GM18907 (cell line): ENCODE measurements around the gene MTUS2.

Experiments used
- ATAC-seq: cut with Tn5 transposase; IDR thresholded peaks from one replicate; pipeline ENCODE4 v1.9.1; 2021; ENCODE audit warnings: mild to moderate bottlenecking, moderate library complexity; ENCODE audit not compliant: unreplicated experiment

MTUS2 gene

GRCh38 chr13:29536853-29537252 lies 716.7 kb downstream of the MTUS2 start:
- no peak for ATAC-seq

GRCh38 chr13:29537736-29538651 lies 717.9 kb downstream of the MTUS2 start:
- ATAC-seq: no peak

GRCh38 chr13:29538652-29539040 lies 718.5 kb downstream of the MTUS2 start:
- no peak for ATAC-seq

DNA sequence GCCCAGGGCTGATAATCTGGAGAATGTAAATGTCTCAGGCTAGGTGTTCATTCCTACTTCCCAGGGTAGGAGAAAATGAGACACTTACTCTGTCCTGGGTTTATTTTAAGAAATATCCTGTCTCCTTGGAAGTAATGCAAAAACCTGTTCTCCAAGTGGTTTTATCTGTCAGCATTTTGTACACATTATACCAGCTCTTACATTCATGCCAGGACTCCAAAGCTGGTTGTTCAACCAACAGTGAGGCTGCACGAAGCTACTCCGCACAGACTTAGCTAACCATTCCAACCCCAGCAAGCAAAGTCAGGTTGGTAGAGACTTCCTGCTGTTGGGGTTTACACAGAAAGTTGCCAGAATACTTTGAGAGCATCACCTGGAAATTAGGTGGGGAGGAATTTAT lies 719.7 kb downstream of the MTUS2 start:
- no peak for ATAC-seq

- ATAC-seq: no peak
Observed at GRCh38 chr13:29540334-29540733, 720.2 kb downstream of the MTUS2 start.

- ATAC-seq: no peak
Observed at GRCh38 chr13:29540799-29541198, 720.7 kb downstream of the MTUS2 start.

DNA sequence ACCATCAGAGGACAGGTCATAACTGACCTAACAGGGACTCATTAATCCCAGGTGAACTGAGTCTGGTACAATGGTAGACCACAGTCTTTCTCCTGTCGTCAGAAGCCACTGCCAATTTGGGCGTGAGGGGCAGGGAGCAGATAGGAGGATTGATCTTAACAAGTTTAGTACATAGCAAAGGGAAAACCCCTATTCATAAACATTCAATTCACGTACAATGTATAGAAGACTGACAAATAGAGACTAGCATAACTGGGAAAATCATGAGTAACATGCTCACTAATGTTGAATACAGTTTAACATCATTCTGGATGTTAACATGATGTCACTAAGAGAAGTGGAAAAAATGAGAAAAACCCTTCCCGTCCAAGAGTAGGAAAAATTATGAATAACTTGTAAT lies 721.3 kb downstream of the MTUS2 start:
- ATAC-seq: no peak

DNA sequence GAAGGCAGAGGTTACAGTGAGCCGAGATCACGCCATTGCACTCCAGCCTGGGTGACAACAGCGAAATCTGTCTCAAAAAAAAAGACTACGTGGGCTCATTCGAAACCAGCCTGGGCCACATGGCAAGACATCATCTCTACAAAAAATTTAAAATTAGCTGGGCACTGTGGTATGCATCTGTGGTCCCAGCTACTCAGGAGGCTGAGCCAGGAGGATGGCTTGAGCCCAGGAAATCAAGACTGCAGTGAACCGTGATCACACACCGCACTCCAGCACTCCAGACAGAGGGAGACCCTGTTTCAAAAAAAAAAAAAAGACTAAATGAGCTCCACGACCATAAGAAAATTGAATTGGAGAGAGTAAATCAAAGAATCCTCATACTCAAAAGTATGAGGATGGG lies 722.2 kb downstream of the MTUS2 start:
- no peak for ATAC-seq

- peak; percentile 96 for ATAC-seq
Observed at GRCh38 chr13:29543230-29544215, 723.4 kb downstream of the MTUS2 start.

DNA sequence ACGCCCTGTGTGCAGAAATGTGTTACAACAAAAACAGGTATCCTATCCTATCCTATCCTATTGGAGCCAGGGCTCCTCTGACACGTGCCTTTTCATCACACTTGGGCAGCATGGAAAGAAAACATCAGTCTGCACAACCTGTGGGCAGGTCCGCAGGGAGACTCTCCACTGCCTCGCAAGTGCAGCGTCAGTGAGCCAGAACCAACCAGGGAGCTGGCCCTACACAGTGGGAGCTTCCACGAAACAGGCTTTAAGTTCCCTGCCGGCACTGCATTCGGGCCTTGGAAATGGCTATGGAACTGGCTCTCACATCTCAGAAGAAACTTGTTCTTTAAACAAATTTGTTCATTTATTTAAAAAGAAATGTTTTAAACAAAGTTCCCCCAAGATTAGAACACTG lies 725.8 kb downstream of the MTUS2 start:
- no peak for ATAC-seq

DNA sequence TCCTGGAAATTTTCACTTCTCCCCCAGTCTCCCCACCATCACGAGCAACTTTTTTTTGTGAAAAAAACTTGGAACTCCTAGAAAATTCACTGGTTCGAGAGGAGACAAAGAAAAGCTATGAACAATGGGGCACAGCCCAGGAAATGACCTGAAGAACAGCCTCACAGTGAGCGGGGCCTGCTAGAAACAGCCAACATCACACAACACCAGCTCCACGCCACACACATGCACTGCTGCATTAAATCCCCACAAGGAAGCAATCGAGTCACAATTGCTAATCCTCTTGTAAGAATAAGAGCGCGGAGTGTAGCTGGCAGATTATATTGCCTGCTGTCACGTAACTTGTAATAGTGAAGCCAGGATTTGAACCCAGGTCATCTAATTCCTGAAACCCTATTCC lies 726.5 kb downstream of the MTUS2 start:
- no peak for ATAC-seq

DNA sequence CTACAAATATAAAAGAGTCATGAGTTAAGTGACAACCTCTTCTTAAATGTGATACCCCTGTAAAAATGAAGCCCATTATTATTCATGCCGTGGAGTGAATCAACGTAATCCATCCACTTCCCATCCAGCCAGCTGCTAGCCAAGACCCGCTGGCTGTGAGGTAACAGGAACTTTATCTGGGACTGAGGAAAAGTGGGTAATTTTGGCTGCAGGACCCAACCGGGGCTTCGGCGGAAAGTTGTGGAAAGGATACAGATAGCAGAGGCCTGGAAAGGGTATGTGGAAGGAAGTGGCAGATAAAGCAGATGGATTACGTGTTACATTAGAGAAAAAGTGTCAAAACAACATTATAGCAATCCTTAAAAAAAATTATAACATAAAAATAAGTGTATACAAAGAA lies 727.0 kb downstream of the MTUS2 start:
- no peak for ATAC-seq

- no peak for ATAC-seq
Observed at GRCh38 chr13:29548722-29549121, 728.6 kb downstream of the MTUS2 start.

GRCh38 chr13:29550430-29550988 lies 730.4 kb downstream of the MTUS2 start:
- no peak for ATAC-seq

DNA sequence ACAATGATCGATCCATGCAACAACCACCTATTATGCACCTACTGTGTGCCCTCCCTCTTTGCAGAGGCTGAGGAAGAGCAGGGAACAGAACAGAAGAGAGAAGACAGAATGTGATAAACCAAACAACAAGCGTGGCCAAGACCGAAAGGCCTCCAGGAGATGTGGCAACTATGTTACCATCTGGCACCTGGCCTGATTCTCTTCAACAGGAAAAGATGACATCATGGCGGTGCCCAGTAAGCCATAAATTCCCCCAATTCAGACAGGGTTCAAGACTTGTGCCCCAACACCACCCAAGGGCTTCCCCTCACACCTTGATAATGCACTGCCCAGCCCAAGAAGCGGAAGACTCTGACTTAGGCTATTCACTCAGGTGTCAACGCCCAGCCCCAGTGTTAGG lies 731.1 kb downstream of the MTUS2 start:
- no peak for ATAC-seq
